A673 (cell line): ENCODE results near the gene PTPN11. TPM values are rescaled to one million over a fixed set of nuclear protein-coding genes. Genes with fewer than 3 reads are reported as not detected.

Source experiments
- BruUV-seq: library from RNA; stranded (reverse); fragments of 400-500 nt; replicated peaks from 2 replicates; lab custom pipeline; 2021; lab: Mats Ljungman, UMichigan
- CTCF ChIA-PET: fragments of 300-600 bp; sonication (Branson Sonifier 250); formaldehyde crosslinking; loops from one replicate; lab custom pipeline; 2022; ENCODE audit warnings: antibody characterized with exemption; lab: Charles Lee
- POLR2A ChIA-PET: fragments of 300-600 bp; sonication (Branson Sonifier 250); formaldehyde crosslinking; loops from one replicate; lab custom pipeline; 2022; ENCODE audit warnings: antibody characterized with exemption; ENCODE audit not compliant: low non-redundant PET; lab: Charles Lee
- DNase-seq: peaks from one replicate; pipeline ENCODE4 v3.0.0-alpha.2; 2015; ENCODE audit warnings: low spot score
- H3K27ac ChIP-seq: fragments of 200-600 bp; sonication (generic); 2 replicates; pipeline ENCODE4 v1.5.1; 2016; ENCODE audit warnings: mixed run types, low read depth, mild to moderate bottlenecking, mixed read lengths, antibody characterized with exemption, low read length; ENCODE audit not compliant: poor library complexity, severe bottlenecking
- H3K27me3 ChIP-seq: fragments of 200-600 bp; sonication (generic); replicated peaks from 2 replicates; pipeline ENCODE4 v1.6.1; 2017; ENCODE audit warnings: mixed run types, low read depth, mild to moderate bottlenecking, mixed read lengths, antibody characterized with exemption, low read length; ENCODE audit not compliant: insufficient read depth, poor library complexity
- H3K36me3 ChIP-seq: fragments of 200-600 bp; sonication (generic); 2 replicates; pipeline ENCODE4 v1.6.1; 2016; ENCODE audit warnings: mixed run types, mild to moderate bottlenecking, mixed read lengths, antibody characterized with exemption, low read length; ENCODE audit not compliant: insufficient read depth, poor library complexity, severe bottlenecking
- H3K4me1 ChIP-seq: fragments of 200-600 bp; sonication (generic); 2 replicates; pipeline ENCODE4 v1.6.1; 2017; ENCODE audit warnings: mixed run types, mild to moderate bottlenecking, mixed read lengths, antibody characterized with exemption, low read length; ENCODE audit not compliant: insufficient read depth, poor library complexity, severe bottlenecking
- H3K4me3 ChIP-seq: fragments of 200-600 bp; sonication (generic); 2 replicates; pipeline ENCODE4 v1.5.1; 2016; ENCODE audit warnings: low read depth, mixed run types, mild to moderate bottlenecking, mixed read lengths, low read length; ENCODE audit not compliant: poor library complexity, severe bottlenecking
- H3K9me3 ChIP-seq: fragments of 200-600 bp; sonication (generic); 2 replicates; pipeline ENCODE4 v1.6.1; 2016; ENCODE audit warnings: mixed run types, low read depth, mild to moderate bottlenecking, mixed read lengths, antibody characterized with exemption, low read length; ENCODE audit not compliant: poor library complexity, severe bottlenecking
- EZH2 ChIP-seq: fragments of 200-600 bp; sonication (generic); IDR thresholded peaks from 2 replicates; pipeline ENCODE4 v1.6.1; 2017; ENCODE audit warnings: borderline replicate concordance, low read depth, mild to moderate bottlenecking, mixed read lengths, antibody characterized with exemption, low read length; ENCODE audit not compliant: poor library complexity, severe bottlenecking
- intact Hi-C: fragments of 100-400 bp; cut with micrococcal nuclease; formaldehyde crosslinking; loops from one replicate; pipeline ENCODE4 v1.10.0; 2022; ENCODE audit not compliant: unreplicated experiment
- total RNA-seq: library from RNA; stranded (reverse); gene quantifications from 2 replicates; pipeline ENCODE4 v1.2.3, GENCODE V29; 2021
- TF ChIP-seq, protein P1 (sequence below): fragments of 300-800, 200-600 bp; sonication (generic); conservative IDR thresholded peaks from 2 replicates; pipeline ENCODE4 v1.5.1; 2017; ENCODE audit warnings: low read depth, mild to moderate bottlenecking, antibody characterized with exemption, low read length, moderate library complexity, mixed read lengths

The PTPN11 gene
- total RNA-seq, 1 experiment from 2014 or later: 158 TPM

DNA sequence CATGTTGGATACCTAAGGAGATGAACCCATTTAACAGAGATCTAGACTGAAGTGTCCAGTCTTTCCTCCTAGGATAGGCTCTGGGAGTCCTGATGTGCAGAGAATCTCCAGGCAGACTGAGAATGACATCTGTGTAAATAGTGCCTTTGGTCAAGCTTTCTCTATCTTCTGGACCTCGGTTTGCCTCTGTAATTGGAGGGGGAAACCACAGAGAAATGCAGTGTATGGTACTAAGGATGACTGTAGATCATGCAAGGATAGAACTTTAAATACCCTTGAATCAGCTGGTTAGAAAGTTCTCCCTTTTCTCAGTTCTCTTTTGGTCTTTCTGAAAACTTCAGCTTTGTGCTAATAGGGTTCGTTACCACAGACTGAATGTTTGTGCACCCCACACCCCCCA is 112.2 kb downstream of the PTPN11 start:
- TF ChIP-seq, protein P1, sequence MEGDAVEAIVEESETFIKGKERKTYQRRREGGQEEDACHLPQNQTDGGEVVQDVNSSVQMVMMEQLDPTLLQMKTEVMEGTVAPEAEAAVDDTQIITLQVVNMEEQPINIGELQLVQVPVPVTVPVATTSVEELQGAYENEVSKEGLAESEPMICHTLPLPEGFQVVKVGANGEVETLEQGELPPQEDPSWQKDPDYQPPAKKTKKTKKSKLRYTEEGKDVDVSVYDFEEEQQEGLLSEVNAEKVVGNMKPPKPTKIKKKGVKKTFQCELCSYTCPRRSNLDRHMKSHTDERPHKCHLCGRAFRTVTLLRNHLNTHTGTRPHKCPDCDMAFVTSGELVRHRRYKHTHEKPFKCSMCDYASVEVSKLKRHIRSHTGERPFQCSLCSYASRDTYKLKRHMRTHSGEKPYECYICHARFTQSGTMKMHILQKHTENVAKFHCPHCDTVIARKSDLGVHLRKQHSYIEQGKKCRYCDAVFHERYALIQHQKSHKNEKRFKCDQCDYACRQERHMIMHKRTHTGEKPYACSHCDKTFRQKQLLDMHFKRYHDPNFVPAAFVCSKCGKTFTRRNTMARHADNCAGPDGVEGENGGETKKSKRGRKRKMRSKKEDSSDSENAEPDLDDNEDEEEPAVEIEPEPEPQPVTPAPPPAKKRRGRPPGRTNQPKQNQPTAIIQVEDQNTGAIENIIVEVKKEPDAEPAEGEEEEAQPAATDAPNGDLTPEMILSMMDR: no peak
- no peak for TF ChIP-seq EZH2
- DNase-seq: no peak
- H3K36me3 ChIP-seq: no peaks in the 10 kb centered on the region
- CTCF ChIA-PET: no interaction called here
- POLR2A ChIA-PET: no interaction called here
- no peaks in the 10 kb centered on the region for H3K4me1 ChIP-seq
- H3K9me3 ChIP-seq: no peaks in the 10 kb centered on the region
- H3K4me3 ChIP-seq: no peak overlapping the region
- no peaks in the 10 kb centered on the region for H3K27me3 ChIP-seq
- no peak overlapping the region for H3K27ac ChIP-seq
- intact Hi-C loops: no loop called here
- BruUV-seq: no TSS peak

DNA sequence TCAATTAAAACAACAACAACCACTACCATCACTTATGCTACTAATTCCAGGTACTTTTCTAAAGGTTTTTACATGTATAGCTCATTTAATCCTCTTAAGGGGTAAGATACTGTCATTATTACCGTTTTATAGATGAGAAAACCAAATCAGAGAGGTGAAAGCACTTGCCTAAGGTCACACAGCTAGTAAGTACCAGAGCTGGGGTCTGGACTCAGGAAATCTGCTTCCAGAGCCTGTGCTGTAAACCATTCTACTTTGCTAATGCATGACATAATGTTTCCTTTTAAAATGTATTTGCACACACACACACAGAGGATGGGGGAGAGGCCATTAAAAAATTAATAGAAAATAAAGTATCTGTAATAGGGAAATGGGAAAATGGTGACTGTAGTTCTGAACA is 113.4 kb downstream of the PTPN11 start:
- H3K36me3 ChIP-seq: no peaks in the 10 kb centered on the region
- BruUV-seq: no TSS peak
- ChIA-PET POLR2A (no interaction called here), CTCF (interaction anchor here (0.5 kb wide), 1 partner anchor 882 kb away, joined by 5 read pairs; no protein-coding TSS in a partner anchor)
- TF ChIP-seq EZH2: no peak
- TF ChIP-seq, protein P1: no peak
- H3K4me1 ChIP-seq: no peaks in the 10 kb centered on the region
- no peak for DNase-seq
- no peaks in the 10 kb centered on the region for H3K27me3 ChIP-seq
- no peaks in the 10 kb centered on the region for H3K9me3 ChIP-seq
- no peak overlapping the region for H3K27ac ChIP-seq
- intact Hi-C loops: no loop called here
- no peak overlapping the region for H3K4me3 ChIP-seq

DNA sequence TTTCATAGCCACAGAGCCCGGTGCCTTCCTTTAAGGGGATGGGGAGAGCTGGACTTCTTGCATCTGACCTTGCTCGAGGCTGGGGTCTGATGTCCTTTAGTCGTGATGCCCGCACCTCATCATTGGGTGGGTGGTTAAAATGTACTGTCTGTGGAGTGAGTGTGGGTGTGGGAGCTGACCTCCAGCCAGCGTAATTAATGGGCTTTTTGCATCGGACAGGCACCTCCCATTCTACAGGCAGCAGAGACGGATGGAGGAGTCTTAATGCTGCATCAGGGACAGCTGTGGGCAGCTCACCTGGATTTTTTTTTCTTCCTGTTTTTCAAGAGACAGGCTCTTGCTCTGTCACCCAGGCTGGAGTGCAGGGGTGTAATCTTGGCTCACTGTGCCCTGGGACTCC is 114.8 kb downstream of the PTPN11 start:
- H3K36me3 ChIP-seq: no peaks in the 10 kb centered on the region
- intact Hi-C loops: no loop called here
- no peak overlapping the region for H3K27ac ChIP-seq
- TF ChIP-seq EZH2: no peak
- TF ChIP-seq, protein P1: no peak
- no peak for DNase-seq
- H3K27me3 ChIP-seq: no peaks in the 10 kb centered on the region
- H3K9me3 ChIP-seq: no peaks in the 10 kb centered on the region
- BruUV-seq: no TSS peak
- H3K4me3 ChIP-seq: no peak overlapping the region
- ChIA-PET CTCF (no interaction called here), POLR2A (no interaction called here)
- peaks cover 6% of the 10 kb centered on the region for H3K4me1 ChIP-seq
